Fibroblast of villous mesenchyme (primary cell): ENCODE data around the gene ARFGEF3. TPM values are rescaled to one million over a fixed set of nuclear protein-coding genes. Genes with fewer than 3 reads are reported as not detected.

ENCODE experiments used
- DNase-seq: peaks from one replicate; pipeline ENCODE4 v3.0.0-alpha.2; 2010; ENCODE audit warnings: low read depth
- H3K4me3 ChIP-seq: 2 replicates; pipeline ENCODE4 v1.5.1; 2011; ENCODE audit warnings: low read depth, mild to moderate bottlenecking, low read length
- CTCF ChIP-seq: IDR thresholded peaks from 2 replicates; pipeline ENCODE4 v1.5.1; 2012; ENCODE audit warnings: low read depth, mild to moderate bottlenecking, low read length; ENCODE audit not compliant: insufficient read depth
- total RNA-seq: library from RNA; depleted of rRNA; stranded (reverse); fragments of >200 nt; gene quantifications from 2 replicates; pipeline ENCODE4 v1.2.3, GENCODE V29; 2012

The ARFGEF3 gene
- total RNA-seq, 1 donor = under 0.01 TPM

GRCh38 chr6:138162111-138162954 is 594 bp downstream of the ARFGEF3 start:
- TF ChIP-seq CTCF = no peak

GRCh38 chr6:138162955-138163575 is 1.3 kb downstream of the ARFGEF3 start:
- TF ChIP-seq CTCF = no peak
- no peak for DNase-seq
- H3K4me3 ChIP-seq = no peak overlapping the region

More at GRCh38 chr6:138162111-138162954, 594 bp downstream of the ARFGEF3 start:
- no peak for DNase-seq
- peak overlapping the region; percentile 43 for H3K4me3 ChIP-seq

- DNase-seq = no peak
- H3K4me3 ChIP-seq = no peak overlapping the region
- no peak for TF ChIP-seq CTCF
These were observed 13.9 kb downstream of the ARFGEF3 start for GRCh38 chr6:138175596-138175995.

- no peak for DNase-seq
- TF ChIP-seq CTCF = no peak
- H3K4me3 ChIP-seq = no peak overlapping the region
These were observed 15.0 kb downstream of the ARFGEF3 start for GRCh38 chr6:138176652-138177232.

GRCh38 chr6:138182939-138183789 is 21.4 kb downstream of the ARFGEF3 start:
- DNase-seq = no peak
- TF ChIP-seq CTCF = no peak
- no peak overlapping the region for H3K4me3 ChIP-seq

- DNase-seq = no peak
- H3K4me3 ChIP-seq = no peak overlapping the region
- TF ChIP-seq CTCF = no peak
These were observed 22.0 kb downstream of the ARFGEF3 start for GRCh38 chr6:138183790-138184134.
